Natural killer cell treated with Interleukin-12 subunit alpha and Interleukin-12 subunit beta and Interleukin-15 and Interleukin-18, amount 100 ng/mL, for 72 hours (primary cell): ENCODE results near the gene PNPLA8. TPM values are rescaled to one million over a fixed set of nuclear protein-coding genes. Genes with fewer than 3 reads are reported as not detected.
"Not testable (repeated sequence)": the region's sequence is repeated elsewhere in the genome, so short reads cannot be mapped to it uniquely, and the experiment has no call there.

Experiments
- ATAC-seq, 2 donors: fragments of 150-1000 bp; cut with Tn5 transposase in 1 of 2; sonication (Bioruptor Pico), chemical (Tn5 transposase) in 1 of 2; 2 replicates each; pipeline ENCODE4 v1.10.0; 2021
- DNase-seq: peaks from one replicate; pipeline ENCODE4 v3.0.0; 2022; ENCODE audit warnings: low spot score
- H3K27ac Mint-ChIP-seq, 2 donors: 1 replicate in 1 of 2; 2 replicates in 1 of 2; pipeline ENCODE4 v1.8.0; 2022; ENCODE audit warnings: mixed read lengths in 2 of 2, mild to moderate bottlenecking in 1 of 2, moderate library complexity in 1 of 2
- H3K27me3 Mint-ChIP-seq, 2 donors: 1 replicate in 1 of 2; 2 replicates in 1 of 2; pipeline ENCODE4 v1.8.0; 2022; ENCODE audit warnings: mixed read lengths in 2 of 2
- H3K36me3 Mint-ChIP-seq: one replicate; pipeline ENCODE4 v1.8.0; 2022; ENCODE audit warnings: mixed read lengths
- H3K4me1 Mint-ChIP-seq, 2 donors: 1 replicate in 1 of 2; 2 replicates in 1 of 2; pipeline ENCODE4 v1.8.0; 2022; ENCODE audit warnings: low read depth in 2 of 2, mixed read lengths in 2 of 2, mild to moderate bottlenecking in 1 of 2
- H3K4me3 Mint-ChIP-seq: one replicate; pipeline ENCODE4 v1.8.0; 2022; ENCODE audit warnings: mixed read lengths
- H3K9me3 Mint-ChIP-seq: 2 replicates; pipeline ENCODE4 v1.8.0; 2022; ENCODE audit warnings: mixed read lengths
- total RNA-seq, 2 donors: library from RNA; stranded (reverse); gene quantifications; one replicate each; pipeline ENCODE4 v1.2.3, GENCODE V29; 2022

PNPLA8 gene
- total RNA-seq, 2 donors from 2014 or later: 16.3 to 23.6 TPM

DNA sequence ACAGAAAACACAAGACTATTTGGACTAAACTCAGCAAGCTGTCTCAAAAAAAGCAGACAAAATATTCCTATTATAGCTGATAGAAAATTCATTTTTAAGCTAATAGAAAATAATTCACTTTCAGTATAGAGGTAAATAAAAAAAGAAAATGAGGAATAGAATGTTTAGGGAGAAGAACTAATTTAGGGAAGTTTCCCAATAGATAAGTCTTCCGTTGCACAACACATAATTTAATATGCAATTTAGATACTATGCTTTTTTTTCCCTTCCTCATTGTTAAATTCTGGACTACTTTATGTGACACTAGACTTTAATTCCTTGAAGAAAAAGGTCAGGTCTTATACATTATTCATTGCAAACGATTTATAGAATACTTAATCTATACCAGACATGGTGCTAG lies 10.3 kb downstream of the PNPLA8 start:
- Mint-ChIP-seq H3K4me1 (peaks cover 3 to 13% of the 10 kb centered on the region in 2 donors), H3K27me3 (no peaks in the 10 kb centered on the region), H3K4me3 (no peak overlapping the region), H3K9me3 (no peaks in the 10 kb centered on the region), H3K27ac (no peak overlapping the region), H3K36me3 (peaks cover 21% of the 10 kb centered on the region)
- no peak for ATAC-seq
- no peak for DNase-seq

DNA sequence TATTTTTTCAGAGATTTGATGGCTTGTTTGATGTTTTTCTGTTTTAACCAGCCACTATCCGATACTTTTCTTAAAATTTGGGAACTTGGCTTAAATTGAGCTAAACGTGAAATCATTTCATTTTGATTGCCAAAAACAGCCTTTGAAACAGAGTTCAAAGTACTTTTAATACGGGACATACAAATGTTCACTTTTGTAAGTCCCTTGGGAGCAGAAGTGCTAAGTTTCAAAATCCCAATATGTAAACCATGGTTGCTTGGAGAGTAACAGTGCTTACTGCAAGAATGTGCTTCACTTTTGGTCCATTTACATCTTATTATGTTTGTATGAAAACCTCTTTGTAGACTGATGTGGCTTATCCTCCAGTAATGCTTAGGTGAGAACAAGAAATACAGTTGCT lies 10.9 kb downstream of the PNPLA8 start:
- H3K27ac Mint-ChIP-seq: no peak overlapping the region
- H3K9me3 Mint-ChIP-seq: no peaks in the 10 kb centered on the region
- no peak for DNase-seq
- ATAC-seq: no peak
- peaks cover 0 to 9% of the 10 kb centered on the region in 2 donors for H3K4me1 Mint-ChIP-seq
- no peaks in the 10 kb centered on the region for H3K27me3 Mint-ChIP-seq
- no peak overlapping the region for H3K4me3 Mint-ChIP-seq
- H3K36me3 Mint-ChIP-seq: peaks cover 24% of the 10 kb centered on the region

DNA sequence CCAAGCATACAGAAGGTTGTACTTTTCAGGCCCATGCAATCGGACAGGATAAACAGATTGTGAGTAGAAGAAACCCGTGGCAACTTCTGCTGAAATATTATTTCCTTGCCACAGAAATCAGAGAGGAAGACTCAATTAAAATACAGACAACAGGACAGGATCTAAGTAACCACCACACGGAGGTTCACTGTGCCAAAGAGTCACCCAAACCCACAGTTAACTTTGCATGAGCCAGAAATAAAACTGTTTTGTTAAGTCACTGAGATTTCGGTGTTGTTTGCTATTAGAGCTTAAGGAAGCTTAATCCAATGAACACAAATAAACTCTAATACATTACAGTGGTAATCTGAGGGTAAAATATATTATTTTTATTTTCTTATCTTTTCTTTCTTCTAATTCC lies 14.0 kb downstream of the PNPLA8 start:
- Mint-ChIP-seq H3K4me1 (no peaks in the 10 kb centered on the region), H3K4me3 (no peak overlapping the region), H3K9me3 (no peaks in the 10 kb centered on the region), H3K27ac (no peak overlapping the region), H3K36me3 (peaks cover 11% of the 10 kb centered on the region), H3K27me3 (no peaks in the 10 kb centered on the region)
- DNase-seq: no peak
- no peak for ATAC-seq

DNA sequence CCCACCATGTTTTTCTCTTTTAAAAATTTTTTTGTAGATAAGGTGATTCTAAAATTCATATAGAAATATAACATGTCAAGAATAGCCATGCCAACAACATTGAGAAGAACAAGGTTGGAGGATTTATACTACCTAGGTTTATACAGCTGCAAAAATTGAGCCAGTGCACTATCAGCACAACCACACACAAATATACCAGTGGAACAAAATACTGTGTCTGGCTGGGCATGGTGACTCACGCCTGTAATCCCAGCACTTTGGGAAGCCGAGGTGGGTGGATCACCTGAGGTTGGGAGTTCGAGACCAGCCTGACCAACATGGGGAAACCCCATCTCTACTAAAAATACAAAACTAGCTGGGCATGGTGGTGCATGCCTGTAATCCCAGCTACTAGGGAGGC lies 21.4 kb downstream of the PNPLA8 start:
- not testable (repeated sequence) for H3K4me3 Mint-ChIP-seq, ATAC-seq

DNA sequence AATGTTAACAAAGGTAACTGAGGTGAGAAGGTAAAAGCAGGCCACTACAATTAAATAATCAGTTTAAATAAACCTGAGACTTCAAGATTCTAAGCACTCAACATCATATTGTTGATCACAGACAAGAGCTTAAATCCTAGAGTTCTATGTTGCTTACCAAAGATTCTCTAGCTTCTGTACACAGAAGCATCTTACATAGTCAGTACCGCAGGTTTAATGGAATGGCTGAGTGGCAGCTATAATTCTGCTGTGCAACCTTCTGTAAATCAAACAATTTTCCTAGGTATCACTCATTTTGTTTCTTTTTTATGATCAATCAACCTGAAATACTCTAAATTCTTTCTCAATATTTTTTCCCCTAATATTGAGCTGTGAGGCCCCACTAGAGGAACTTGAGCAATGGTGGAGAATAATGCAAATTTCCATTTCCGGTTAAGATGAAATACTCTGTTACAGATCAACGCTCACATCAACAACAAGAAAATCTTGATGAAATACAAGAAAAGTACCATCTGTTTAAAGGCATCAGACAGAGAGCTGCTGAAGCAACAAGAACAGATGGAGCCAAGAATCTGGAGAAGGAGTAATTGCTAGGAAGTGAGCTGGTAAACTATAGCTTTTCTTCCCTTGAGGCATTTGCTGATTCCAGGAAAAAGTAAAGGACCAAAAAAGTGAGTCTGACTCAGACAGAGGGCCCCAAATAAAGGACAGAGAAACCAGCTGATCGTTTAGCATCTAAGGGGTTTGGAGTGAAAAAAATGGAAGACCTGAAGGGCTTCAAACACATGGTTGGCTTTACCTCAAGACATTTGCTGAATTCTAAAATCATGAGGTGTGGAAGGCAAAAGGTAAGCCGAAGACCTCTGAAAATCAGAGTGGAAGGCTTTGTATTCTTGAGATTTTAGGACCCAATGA lies 22.6 kb downstream of the PNPLA8 start:
- peaks cover 6 to 9% of the 10 kb centered on the region in 2 donors for H3K4me1 Mint-ChIP-seq

More for the DNA sequence above, 21.4 kb downstream of the PNPLA8 start:
- H3K9me3 Mint-ChIP-seq, DNase-seq, H3K27me3 Mint-ChIP-seq, H3K36me3 Mint-ChIP-seq, H3K4me1 Mint-ChIP-seq, H3K27ac Mint-ChIP-seq: not testable (repeated sequence)

DNA sequence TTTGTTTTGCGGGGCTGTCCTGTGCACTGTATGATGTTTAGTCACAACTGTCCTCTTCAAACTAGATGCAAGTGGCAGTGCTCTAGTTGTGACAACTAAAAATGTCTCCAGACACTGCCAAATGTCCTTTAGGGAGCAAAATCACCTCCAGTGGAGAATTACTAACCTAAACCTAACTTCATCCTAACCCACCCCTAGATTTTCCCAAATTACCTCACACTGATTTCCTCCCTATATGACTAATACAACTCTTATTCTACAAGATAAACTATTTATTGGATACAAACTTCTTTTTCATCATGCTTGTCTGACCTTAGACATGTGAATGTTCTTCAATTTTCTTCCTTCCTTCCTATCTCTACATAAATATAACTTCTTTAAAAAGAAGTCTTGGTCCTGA lies 26.4 kb downstream of the PNPLA8 start:
- ATAC-seq: no peak
- H3K27ac Mint-ChIP-seq: no peak overlapping the region
- H3K4me3 Mint-ChIP-seq: no peak overlapping the region
- DNase-seq: no peak
- H3K9me3 Mint-ChIP-seq: no peaks in the 10 kb centered on the region
- H3K27me3 Mint-ChIP-seq: no peaks in the 10 kb centered on the region
- H3K36me3 Mint-ChIP-seq: peaks cover 7% of the 10 kb centered on the region
- H3K4me1 Mint-ChIP-seq: peaks cover 6 to 9% of the 10 kb centered on the region in 2 donors

More for the DNA sequence above, 22.6 kb downstream of the PNPLA8 start:
- H3K36me3 Mint-ChIP-seq: peaks cover 7% of the 10 kb centered on the region
- no peaks in the 10 kb centered on the region for H3K27me3 Mint-ChIP-seq
- no peak for ATAC-seq
- H3K27ac Mint-ChIP-seq: peak overlapping the region in 1 of 2 donors; percentile 69
- no peak for DNase-seq
- H3K9me3 Mint-ChIP-seq: no peaks in the 10 kb centered on the region
- H3K4me3 Mint-ChIP-seq: no peak overlapping the region

DNA sequence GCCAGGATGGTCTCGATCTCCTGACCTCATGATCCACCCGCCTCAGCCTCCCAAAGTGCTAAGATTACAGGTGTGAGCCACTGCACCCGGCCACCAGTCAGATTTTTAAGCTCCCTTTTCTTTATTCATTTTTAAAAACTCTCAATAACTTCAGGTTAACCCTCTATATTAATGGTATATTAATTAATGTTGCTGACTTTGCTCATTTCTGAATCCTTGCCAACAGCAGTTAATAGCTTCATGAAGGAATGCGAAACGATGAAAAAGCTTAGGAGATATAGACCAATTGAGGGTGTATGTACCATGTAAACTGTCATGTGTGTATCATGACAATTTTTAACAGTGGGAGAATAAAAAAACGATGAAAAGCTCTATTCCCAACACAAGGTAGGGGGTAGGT lies 27.5 kb downstream of the PNPLA8 start:
- ATAC-seq (no peak), DNase-seq (no peak)
- H3K27ac Mint-ChIP-seq: no peak overlapping the region
- H3K27me3 Mint-ChIP-seq: no peaks in the 10 kb centered on the region
- H3K4me1 Mint-ChIP-seq: peaks cover 1 to 4% of the 10 kb centered on the region in 2 donors
- H3K4me3 Mint-ChIP-seq: no peak overlapping the region
- peaks cover 11% of the 10 kb centered on the region for H3K36me3 Mint-ChIP-seq
- no peaks in the 10 kb centered on the region for H3K9me3 Mint-ChIP-seq

DNA sequence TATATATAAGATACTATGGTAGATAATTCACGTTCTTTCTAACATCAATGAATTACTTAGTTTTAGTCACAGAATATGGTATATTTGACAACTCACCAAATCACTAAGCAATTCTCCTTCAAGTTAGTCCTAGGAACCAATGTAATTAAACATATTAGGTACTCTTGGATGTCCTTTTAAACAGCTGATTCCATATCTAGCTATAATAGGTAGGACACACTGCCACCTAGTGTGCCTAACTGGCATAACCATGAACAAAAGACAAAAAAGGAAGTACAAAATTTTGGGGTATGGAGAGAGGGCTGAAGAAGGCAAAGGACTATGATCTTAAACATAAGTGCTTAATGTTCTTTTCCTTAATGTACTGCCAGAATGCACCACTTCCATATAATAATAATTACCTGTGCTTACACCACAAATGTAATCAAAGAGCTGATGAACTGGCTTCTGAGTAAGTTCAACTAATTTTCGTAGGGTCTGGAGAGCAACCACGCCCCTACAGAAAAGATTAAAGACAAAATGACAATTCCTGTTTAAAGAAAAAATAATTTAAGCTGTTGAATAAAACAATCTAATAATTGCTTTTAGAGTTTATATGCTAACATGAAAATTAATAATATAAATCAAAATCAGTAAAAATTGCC lies 28.7 kb downstream of the PNPLA8 start:
- no peaks in the 10 kb centered on the region for H3K9me3 Mint-ChIP-seq
- ATAC-seq: no peak
- no peak for DNase-seq
- H3K4me1 Mint-ChIP-seq: peaks cover 5 to 6% of the 10 kb centered on the region in 2 donors
- H3K36me3 Mint-ChIP-seq: peaks cover 11% of the 10 kb centered on the region
- no peak overlapping the region for H3K4me3 Mint-ChIP-seq
- no peak overlapping the region for H3K27ac Mint-ChIP-seq
- H3K27me3 Mint-ChIP-seq: no peaks in the 10 kb centered on the region

DNA sequence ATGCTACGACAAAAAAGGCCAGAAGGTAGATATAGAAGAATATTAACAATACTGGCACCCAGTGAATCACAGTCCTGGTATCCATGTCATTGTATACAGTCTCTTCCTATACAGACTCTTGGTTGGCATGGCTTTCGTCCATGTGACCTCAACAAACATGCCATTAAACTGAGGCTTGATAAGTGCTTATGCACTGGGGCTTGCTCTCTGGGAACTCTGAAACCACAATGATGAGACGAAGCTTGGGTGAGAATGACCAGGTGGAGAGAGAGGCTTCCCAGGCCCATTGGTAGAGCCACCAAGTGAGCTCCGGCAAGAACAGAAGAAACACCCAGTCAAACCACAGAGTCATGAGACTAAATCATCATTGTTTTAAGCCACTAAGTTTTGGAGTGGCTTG lies 33.2 kb downstream of the PNPLA8 start:
- Mint-ChIP-seq H3K4me1 (peaks cover 5 to 6% of the 10 kb centered on the region in 2 donors), H3K4me3 (no peak overlapping the region), H3K27ac (peak overlapping the region in 1 of 2 donors; percentile 34), H3K9me3 (no peaks in the 10 kb centered on the region), H3K27me3 (no peaks in the 10 kb centered on the region), H3K36me3 (peaks cover 4% of the 10 kb centered on the region)
- ATAC-seq (no peak), DNase-seq (no peak)

DNA sequence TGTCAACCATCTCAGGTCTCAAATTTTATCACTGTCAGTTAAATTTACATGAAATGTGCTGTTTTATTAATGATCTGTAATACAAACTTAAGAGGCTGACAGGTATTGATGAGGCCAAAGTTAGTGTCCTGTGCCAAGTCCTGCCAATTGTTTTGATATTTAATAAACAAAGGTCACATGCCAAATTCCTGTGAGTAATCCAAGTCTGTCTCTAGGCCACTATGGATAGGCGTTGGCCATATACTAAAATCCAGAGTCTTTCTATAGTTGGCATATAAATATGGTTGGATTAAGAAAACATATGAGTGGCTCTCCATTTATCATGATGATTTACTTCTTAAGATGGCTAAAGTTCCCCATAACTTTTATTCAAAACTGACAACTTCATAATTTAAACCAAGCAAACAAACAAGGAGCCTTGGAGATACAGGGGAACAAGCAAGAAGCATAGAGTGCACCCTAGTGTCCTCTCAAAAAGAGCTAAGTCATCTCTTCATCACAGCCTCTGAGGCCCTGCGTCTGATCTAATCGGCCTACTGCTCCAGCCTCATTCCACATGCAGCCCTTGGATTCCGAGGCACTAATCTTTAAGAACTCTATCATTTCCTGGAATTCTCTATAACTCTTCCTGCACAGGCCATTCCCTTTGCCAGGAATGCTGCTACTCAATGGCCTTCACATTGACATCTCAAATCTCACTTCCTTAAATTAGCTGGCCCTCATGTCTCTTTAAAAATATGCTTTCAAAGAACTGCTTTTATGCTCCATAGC lies 37.0 kb downstream of the PNPLA8 start:
- Mint-ChIP-seq H3K4me1 (peaks cover 5 to 6% of the 10 kb centered on the region in 2 donors), H3K36me3 (peaks cover 4% of the 10 kb centered on the region), H3K9me3 (no peaks in the 10 kb centered on the region), H3K4me3 (no peak overlapping the region), H3K27ac (no peak overlapping the region), H3K27me3 (no peaks in the 10 kb centered on the region)
- DNase-seq: no peak
- ATAC-seq: no peak

DNA sequence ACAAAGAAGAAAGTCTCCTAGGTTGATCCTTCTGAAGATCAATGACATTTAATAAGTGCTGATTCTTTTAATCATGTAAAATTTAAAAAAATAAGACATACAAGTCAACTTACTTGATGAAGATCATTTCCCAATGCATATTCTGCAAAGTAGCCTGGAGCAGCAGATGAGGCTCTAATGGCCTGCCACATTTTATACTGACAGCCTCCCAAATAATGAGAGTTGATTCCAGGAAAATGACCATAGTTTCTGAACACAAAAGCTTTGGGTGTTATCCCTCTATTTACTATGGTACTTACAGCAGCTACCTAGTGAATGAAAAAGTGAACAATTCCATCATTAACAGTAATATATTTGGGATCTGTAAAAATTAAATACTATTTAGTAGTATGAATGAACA lies 38.3 kb downstream of the PNPLA8 start:
- Mint-ChIP-seq H3K9me3 (no peaks in the 10 kb centered on the region), H3K27me3 (no peaks in the 10 kb centered on the region), H3K36me3 (peaks cover 4% of the 10 kb centered on the region)

DNA sequence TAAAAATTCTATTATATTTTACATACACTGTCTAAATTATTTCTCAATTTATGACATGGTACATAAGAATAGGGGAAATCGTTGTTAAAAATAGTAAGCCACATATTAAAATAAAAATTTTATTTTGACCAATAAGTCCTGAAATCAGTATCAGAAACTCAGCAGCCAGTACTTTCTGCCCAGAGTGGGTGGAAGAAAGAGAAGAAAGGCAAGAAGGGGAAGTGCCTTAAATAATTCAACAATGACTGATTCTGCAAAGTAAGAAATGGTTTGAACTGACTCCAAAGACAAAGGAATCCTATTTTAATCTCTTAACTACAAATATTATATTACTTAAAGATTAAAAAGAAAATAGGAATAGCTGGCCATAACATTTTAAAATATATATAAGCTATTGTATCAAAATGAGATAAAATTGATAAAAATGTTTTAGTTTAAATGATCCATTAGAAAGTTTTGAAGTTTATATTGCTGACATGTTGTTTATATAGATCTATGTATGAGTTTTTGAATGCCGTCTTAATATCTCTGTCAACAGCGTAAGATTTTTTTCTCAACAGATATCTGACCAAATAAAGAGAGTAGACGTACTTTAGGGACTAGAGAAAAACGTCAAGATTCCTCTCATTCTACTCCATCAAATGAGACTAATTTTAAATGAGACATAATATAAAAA lies 39.5 kb downstream of the PNPLA8 start:
- ATAC-seq (no peak), DNase-seq (no peak)
- Mint-ChIP-seq H3K4me1 (no peaks in the 10 kb centered on the region), H3K27ac (no peak overlapping the region), H3K9me3 (no peaks in the 10 kb centered on the region), H3K36me3 (peaks cover 4% of the 10 kb centered on the region), H3K27me3 (no peaks in the 10 kb centered on the region), H3K4me3 (no peak overlapping the region)

More for the DNA sequence above, 38.3 kb downstream of the PNPLA8 start:
- ATAC-seq: no peak
- no peak for DNase-seq
- Mint-ChIP-seq H3K27ac (no peak overlapping the region), H3K4me1 (peaks cover under 1% of the 10 kb centered on the region in 2 donors), H3K4me3 (no peak overlapping the region)

DNA sequence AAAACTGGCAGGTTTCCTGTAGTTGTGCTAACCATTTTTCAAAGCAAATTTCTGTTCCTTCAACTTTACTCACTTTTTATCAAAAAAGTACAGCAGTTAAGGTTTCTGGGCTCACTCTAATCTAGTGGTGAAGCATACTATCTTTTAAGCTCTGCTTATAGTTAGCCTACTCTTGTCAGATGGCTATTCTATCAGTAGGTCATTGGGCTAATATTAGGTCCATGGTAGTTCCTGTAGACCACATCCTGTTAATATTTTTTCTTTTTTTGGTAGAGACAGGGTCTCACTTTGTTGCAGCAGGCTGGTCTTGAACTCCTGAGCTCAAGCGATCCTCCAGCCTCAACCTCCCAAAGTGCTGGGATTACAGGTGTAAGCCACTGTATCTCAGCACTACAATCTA lies 41.8 kb downstream of the PNPLA8 start:
- no peaks in the 10 kb centered on the region for H3K27me3 Mint-ChIP-seq
- H3K36me3 Mint-ChIP-seq: peaks cover 4% of the 10 kb centered on the region
- ATAC-seq (no peak), DNase-seq (no peak)
- no peaks in the 10 kb centered on the region for H3K9me3 Mint-ChIP-seq
- H3K4me1 Mint-ChIP-seq: no peaks in the 10 kb centered on the region
- no peak overlapping the region for H3K4me3 Mint-ChIP-seq
- no peak overlapping the region for H3K27ac Mint-ChIP-seq
